GM12865 (cell line): Measurements from ENCODE around the gene SCN1B.
A peak's percentile ranks its signal among the peaks of the same experiment; 100 is the strongest.

ENCODE experiments used
- DNase-seq: peaks from one replicate; pipeline ENCODE4 v3.0.0; 2010; ENCODE audit warnings: low read depth
- H3K4me3 ChIP-seq: 2 replicates; pipeline ENCODE4 v1.5.1; 2011; ENCODE audit warnings: mild to moderate bottlenecking, low read depth, low read length, control low read depth
- CTCF ChIP-seq: IDR thresholded peaks from 2 replicates; pipeline ENCODE4 v1.5.1; 2011; ENCODE audit warnings: low read length, control low read depth, low read depth, inconsistent platforms; ENCODE audit not compliant: insufficient read depth; ENCODE audit errors: missing control alignments

The SCN1B gene

GRCh38 chr19:35042056-35042730, 11.9 kb downstream of the SCN1B start:
- no peak for DNase-seq
- no peak overlapping the region for H3K4me3 ChIP-seq
- no peak for TF ChIP-seq CTCF

- TF ChIP-seq CTCF = no peak
- DNase-seq = no peak
- H3K4me3 ChIP-seq = no peak overlapping the region
Observed at GRCh38 chr19:35042954-35043604, 12.8 kb downstream of the SCN1B start.

GRCh38 chr19:35043906-35044305, 13.6 kb downstream of the SCN1B start:
- no peak for TF ChIP-seq CTCF
- no peak overlapping the region for H3K4me3 ChIP-seq
- no peak for DNase-seq

- no peak overlapping the region for H3K4me3 ChIP-seq
- peak; percentile 95 for TF ChIP-seq CTCF
- DNase-seq = peak; percentile 56
Observed at GRCh38 chr19:35044317-35045117, 14.2 kb downstream of the SCN1B start.

- peak; percentile 61 for TF ChIP-seq CTCF
- DNase-seq = peak; percentile 67
- no peak overlapping the region for H3K4me3 ChIP-seq
Observed at GRCh38 chr19:35045667-35046300, 15.5 kb downstream of the SCN1B start.

GRCh38 chr19:35046461-35046860, 16.2 kb downstream of the SCN1B start:
- H3K4me3 ChIP-seq = no peak overlapping the region
- no peak for TF ChIP-seq CTCF
- no peak for DNase-seq
